Stimulated activated CD8-positive, alpha-beta memory T cell treated with anti-CD3 and anti-CD28 coated beads, Interleukin-15, amount 100 ng/mL, for 48 hours (primary cell): ENCODE data around the gene PIP4K2A.
"Not testable (repeated sequence)": the region's sequence is repeated elsewhere in the genome, so short reads cannot be mapped to it uniquely, and the experiment has no call there.

Experiments used
- DNase-seq, 2 donors: peaks; one replicate each; pipeline ENCODE4 v3.0.0-alpha.2; 2020; ENCODE audit warnings: low read depth in 2 of 2

The PIP4K2A gene

DNA sequence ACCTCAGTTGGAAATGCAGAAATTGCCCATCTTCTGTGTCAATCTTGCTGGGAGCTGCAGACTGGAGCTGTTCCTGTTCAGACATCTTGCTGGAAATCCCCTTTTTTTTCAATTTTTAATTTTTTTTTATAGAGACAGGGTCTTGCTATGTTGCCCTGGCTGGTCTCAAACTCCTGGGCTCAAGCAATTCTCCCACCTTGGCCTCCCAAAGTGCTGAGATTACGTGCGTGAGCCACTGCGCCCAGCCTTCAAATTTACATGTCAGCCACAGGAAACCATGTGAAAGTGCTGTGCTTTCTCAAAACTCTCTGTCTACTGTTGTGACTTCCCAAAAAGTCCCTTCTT, 200.0 kb downstream of the PIP4K2A start:
- DNase-seq = not testable (repeated sequence)

DNA sequence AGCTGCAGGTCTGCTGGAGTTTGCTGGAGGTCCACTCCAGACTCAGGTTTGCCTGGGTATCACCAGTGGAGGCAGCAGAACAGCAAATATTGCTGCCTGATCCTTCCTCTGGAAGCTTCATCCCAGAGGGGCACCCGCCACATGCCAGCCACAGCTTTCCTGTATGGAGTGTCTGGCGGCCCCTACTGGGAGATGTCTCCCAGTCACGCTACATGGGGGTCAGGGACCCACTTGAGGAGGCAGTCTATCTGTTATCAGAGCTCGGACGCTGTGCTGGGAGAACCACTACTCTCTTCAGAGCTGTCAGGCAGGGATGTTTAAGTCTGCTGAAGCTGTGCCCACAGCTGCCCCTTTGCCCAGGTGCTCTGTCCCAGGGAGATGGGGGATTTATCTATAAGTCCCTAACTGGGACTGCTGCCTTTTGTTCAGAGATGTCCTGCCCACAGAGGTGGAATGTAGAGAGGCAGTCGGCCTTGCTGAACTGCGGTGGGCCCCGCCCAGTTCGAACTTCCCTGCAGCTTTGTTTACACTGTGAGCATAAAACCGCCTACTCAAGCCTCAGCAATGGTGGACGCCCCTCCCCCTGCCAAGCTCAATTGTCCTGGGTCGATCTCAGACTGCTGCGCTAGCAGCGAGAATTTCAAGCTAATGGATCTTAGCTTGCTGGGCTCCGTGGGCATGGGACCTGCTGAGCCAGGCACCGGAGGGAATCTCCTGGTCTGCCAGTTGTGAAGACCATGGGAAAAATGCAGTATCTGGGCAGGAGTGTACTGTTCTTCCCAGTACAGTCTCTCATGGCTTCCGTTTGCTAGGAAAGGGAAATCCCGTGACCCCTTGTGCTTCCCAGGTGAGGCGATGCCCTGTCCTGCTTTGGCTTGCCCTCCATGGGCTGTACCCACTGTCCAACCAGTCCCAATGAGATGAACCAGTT, 200.6 kb downstream of the PIP4K2A start:
- not testable (repeated sequence) for DNase-seq

DNA sequence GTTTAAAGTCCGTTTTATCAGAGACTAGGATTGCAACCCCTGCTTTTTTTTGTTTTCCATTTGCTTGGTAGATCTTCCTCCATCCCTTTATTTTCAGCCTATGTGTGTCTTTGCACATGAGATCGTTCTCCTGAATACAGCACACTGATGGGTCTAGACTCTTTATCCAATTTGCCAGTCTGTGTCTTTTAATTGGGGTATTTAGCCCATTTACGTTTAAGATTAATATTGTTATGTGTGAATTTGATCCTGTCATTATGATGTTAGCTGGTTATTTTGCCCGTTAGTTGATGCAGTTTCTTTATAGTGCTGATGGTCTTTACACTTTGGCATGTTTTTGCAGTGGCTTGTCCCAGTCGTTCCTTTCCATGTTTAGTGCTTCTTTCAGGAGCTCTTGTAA, 202.4 kb downstream of the PIP4K2A start:
- DNase-seq = not testable (repeated sequence)

DNA sequence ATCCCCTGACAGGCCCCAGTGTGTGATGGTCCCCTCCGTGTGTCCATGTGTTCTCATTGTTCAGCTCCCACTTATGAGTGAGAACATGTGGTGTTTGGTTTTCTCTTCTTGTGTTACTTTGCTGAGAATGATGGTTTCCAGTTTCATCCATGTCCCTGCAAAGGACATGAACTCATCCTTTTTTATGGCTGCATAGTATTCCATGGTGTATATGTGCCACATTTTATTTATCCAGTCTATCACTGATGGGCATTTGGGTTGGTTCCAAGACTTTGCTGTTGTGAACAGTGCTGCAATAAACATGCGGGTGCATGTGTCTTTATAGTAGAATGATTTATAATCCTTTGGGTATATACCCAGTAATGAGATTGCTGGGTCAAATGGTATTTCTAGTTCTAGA, 206.2 kb downstream of the PIP4K2A start:
- not testable (repeated sequence) for DNase-seq

DNA sequence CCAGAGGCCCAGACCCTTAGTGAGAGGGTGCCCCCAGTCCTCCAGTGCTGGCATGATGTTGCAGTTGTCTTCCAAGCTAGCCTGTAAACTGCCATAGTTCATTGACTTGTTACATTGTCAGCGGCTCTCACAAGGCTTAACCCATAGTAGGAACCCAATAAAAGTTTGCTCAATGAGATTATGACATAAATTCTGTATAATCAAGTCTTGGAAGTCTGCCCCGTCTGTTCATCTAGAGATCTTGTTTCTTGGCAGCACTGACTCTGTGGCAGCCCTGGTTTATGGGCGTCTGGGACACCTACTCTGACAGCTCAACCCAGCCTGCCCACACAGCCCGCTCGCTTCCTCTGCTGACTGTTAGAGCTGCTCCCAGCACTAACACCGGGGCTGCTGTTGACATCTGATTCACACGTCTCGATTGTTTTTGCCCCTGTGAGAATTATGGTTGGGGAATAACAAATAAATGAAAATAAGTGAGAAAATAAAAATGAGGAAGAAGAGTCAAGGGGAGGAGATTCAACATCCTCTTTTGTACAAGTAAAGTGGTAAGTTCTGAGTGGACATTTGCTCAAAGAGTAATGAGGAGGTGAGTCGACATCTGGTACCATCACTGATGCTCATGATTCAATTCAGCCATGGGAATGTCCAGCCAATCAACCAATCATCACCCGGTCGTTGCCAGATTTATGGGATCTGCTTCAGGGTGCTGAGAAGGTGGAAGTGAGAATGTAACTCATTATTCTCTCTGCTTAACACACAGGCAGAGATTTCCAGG, 208.3 kb downstream of the PIP4K2A start:
- peak; percentile 32 to 33 for DNase-seq

DNA sequence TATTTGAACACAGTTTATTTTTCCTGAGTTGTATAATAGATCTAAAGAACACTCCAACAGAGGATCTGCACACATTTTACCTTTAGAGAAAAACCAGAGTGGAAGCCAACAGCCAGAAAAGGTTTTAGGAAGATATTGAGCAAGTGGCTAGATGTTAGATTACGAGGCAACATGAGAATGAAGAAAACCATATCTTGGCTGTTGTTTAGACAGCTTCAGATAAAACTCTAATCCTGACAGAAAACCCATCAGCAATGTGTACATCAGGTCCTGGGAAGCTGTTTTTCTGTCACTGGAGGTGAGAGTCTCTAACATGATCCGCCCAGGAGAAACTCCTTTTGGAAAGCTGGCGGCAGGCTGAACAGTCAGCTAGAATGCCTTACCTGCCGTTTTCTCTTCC, 209.6 kb downstream of the PIP4K2A start:
- DNase-seq = no peak

DNA sequence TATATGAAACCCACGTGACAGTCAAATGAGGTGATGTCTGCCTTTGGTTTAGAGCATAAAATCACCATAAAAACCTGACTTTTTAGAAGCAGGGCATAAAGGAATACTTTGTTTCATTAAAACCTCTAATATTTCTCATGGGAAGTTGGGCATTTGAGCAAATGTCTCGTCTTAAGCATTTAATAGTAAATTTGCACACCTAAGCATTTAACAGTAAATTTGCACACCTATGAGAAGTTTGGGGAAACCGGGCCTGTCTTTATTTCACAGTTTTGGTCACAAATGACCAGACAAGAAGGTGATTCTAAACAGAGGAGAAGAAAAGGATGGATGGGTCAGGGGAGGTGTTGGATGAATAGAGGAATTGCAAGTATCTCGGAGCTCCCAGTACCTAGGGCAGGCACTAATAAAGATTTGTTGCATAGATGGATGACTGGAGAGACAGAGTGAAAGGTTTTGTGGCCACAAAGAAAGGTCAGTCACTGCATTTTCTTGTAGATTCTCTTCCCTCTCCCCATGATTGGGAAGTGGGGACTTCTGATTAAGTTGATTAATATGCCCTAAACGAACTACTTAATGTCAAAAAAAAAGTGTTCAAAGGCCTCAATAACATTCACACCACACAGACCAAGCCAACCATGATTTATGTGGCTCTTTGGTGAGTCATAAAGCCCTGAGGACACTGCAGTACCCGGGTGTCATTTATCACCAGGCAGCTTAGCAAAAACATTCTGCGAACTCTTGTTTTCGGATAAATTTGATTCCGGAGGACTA, 210.9 kb downstream of the PIP4K2A start:
- no peak for DNase-seq

DNA sequence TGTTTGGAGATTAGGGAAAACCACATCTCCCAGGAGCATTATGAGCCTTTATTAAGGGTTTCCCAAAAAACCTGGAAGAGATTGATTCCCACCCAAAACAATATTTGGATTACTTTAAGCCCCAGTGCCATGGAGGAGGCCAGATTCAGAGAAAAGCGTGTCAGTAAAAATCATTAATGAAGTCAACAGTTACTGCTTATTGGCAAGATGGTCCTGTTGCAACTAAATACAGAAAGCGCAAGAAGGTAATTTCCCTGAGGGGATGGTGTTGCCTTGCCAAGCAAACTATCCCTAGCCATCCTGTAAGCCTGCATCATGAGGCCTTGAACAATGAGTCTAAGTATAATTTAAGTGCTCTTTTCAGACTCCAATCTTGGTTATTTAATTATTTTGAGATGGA, 212.5 kb downstream of the PIP4K2A start:
- DNase-seq = no peak

DNA sequence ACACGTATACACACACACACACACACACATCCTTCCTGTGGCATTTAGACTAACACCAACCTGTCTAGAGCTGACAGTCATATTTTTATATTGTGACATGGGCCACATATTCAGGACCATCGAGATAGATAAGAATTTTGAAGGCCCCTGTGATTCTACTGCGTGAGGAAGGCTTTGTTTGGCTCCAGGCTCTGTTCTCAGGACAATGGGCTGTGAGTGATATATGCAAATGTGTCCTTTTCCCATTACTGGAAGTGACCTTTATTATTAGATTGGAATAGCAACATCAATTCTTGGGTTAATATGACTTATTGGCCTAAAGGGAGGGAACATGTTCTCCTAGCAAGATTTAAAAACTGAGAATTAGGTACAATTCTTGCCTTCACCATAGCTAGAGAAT, 213.0 kb downstream of the PIP4K2A start:
- DNase-seq = no peak

DNA sequence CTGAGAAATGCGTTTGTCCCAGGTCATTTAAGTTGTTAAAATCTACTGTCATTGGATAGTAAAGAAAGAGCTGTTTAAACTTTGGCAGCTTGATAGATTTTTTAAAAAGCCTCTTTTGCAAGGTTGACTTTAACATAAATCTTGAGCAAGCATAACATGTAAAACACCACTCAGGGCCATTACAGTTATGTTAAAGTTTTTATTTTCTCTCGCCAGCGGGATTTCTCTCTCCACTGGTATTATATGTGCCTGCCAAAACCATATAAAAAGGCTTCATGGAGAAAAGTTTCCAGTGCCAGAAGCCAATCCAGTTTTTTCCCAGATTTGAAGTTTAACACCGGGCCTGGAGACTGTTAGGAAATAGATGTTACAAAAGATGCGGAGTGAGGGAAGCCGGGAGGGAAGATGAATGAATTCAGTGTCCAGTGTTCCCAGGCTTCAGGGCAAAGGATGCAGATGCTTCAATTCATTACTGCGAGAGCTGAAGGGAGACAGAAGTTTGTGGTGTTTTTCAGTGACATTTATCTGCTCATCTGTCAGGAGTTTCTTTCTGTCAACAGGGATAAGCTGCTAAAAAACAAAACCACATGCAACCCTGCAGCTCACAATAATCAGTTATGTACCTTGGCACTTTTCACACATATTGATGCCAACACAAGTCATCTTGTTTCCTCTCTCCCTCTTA, 213.6 kb downstream of the PIP4K2A start:
- no peak for DNase-seq

DNA sequence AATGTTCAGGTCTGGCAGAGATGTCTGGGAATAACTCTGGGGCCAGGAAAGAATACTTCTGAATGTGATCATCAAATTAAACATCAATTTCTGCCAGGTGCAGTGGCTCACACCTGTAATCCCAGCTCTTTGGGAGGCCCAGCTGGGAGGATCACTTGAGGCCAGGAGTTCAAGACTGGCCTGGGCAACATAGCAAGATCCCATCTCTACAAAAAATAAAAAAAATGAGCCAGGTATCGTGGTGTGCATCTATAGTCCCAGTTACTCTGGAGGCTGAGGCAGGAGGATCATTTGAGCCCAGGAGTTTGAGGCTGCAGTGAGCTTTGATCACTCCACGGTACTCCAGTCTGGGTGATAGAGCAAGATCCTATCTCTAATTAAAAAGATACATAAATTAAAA, 214.4 kb downstream of the PIP4K2A start:
- DNase-seq = not testable (repeated sequence)

DNA sequence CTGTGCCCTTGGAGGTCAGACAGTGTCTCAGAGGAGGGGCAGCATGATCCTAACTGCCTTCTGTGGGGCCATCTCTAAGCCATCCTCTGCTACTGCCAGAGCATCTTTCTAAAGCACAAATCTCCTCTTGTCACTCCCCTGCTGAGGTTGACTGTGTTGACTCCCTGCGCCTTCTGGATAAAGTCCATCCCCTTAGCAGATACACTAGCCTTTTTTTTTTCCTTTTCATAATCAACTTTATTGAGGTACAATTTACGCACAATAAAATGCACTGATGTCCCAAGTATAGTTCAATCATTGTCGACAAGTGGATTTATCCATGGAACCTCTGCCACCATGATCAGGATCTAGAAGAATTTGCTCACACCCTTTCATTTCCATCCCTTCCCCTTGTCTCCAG, 219.0 kb downstream of the PIP4K2A start:
- no peak for DNase-seq

DNA sequence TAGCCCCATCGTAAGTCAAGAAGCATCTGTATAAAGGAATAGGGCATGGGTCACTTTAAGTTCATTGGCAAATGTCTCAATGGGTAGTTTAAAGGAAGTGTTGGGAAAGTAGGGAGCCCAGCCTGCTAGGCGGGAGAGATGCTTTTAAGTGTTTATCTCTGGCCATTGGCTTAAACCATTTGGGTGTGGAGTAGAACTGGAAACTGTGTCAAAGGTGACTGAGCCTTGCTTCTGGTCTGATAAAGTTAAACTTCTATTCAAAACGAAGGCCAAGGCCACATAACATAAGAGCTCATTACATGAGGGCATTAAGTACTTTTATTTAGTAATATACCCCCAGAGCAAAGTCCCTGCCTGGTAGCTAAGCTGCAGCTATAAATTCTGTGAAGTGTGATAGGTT, 220.4 kb downstream of the PIP4K2A start:
- no peak for DNase-seq

DNA sequence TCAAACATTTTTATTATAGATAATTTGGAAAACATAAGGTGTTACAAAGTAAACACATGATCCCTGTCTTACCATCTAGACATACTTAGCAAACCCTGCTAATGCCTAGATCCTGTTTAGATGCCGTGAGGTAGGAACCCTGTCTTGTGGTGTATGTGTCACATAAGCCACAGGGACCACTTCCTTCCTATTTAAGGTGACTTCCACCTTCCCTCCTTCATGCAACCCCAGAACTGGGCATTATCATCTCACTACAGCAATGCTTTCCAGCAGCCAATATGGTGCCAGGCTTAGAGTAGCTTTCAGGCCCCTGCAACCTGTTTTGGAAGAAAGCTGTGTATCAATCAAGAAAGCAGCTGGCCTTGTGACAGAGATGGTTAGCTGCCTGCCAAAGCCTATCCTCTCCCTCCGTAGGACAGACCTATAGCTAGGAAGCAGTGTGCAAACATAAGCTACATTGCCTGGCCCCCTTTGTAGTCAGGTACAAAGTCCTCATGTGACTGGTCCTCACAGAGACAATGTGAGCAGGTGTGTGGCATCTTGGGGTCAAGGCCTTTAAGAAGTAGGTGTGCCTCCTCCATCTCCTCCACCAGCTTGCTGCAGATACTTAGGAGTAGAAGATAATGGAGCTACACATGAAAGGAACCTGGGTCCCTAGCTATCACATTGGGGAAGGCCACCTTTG, 222.3 kb downstream of the PIP4K2A start:
- DNase-seq = peak in 1 of 2 donors; percentile 28

DNA sequence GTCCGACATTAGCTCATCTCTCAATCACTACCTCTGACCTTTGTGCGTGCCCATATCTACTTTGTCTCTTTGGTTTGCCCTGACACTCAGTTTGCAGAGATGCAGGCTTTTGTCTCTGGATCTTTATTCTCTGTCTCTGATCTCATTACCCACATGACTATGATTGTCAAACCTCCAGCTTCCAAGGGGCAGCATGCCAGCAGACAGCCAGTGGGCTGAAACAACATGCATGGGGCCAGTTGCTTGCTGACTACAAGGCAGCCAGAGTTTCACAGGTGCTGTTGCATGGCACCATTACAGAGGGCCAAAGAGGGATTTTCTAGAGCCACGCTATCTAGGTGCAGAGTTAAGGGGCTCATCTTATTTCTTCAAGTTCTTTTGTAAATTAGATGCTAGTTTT, 222.9 kb downstream of the PIP4K2A start:
- no peak for DNase-seq

DNA sequence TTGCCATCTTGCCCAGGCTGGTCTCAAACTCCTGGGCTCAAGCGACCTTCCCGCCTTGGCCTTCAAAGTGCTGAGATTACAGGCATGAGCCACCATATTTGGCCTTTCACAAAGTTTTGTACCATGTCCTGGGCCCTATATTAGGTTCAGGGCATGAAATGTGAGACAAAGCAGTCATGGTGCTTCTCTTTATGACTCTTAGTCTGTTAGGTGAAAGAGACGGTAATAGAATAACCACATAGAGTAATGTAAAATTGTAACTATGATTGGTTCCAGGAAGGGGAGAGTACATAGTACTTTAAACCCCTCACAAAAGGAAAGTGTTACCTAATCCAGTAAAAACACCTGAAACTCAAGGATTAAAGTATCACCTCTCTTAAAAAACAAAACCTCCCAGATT, 224.4 kb downstream of the PIP4K2A start:
- DNase-seq = no peak

DNA sequence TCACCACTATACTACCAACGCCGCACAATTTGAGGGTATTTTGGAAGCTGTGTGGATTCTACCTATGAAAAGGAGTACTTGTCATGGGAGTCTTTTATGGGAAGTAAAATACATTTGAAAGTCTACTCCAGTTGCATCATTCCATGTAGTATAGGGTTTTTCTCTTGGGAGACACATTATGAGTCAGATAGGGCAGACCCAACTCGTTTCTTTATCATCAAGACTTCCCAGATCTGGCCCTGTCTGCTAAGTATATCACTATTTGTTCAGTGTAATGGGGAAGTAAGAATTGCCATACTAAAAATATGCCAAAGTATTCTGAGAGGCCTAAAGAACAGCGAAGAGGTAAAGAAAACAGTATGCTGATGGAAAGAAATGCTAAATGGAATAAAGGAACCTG, 224.9 kb downstream of the PIP4K2A start:
- no peak for DNase-seq

DNA sequence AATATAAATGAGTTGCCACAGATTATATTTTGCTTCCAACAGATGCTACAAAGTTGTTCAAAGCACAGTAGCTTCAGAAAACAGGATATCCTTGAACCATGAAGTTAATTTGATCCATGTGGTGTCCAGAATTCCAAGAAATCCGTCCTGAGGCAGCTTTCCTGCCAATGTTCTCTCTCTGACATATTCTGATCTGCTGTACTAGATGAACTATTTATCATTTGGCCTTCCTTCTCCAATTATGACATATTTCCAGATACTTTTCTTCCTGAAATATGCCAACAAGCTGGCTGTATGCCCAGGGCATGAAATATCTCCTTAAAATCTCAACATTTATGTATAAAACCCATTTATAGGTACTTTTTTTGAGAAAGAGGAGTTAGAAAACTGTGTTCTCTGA, 227.9 kb downstream of the PIP4K2A start:
- DNase-seq = no peak
